K562 (cell line): ENCODE data around the gene PRKAR2B. TPM values are rescaled to one million over a fixed set of nuclear protein-coding genes. Genes with fewer than 3 reads are reported as not detected.

Source experiments
- CEBPG ChIP-seq, 3 experiments: fragments of 200-800 bp in 1 of 3; sonication (Bioruptor generic) in 1 of 3; sonication (generic) in 1 of 3; formaldehyde crosslinking in 1 of 3; IDR thresholded peaks in 2 of 3; conservative IDR thresholded peaks in 1 of 3; 2 replicates each; pipeline versions ENCODE4 v1.6.1 to v1.8.0; 2016 to 2022; ENCODE audit warnings: missing compliant biosample characterization in 2 of 3, missing genetic modification characterization in 2 of 3, mild to moderate bottlenecking in 1 of 3, missing genetic modification reagents in 1 of 3
- KDM5B ChIP-seq: fragments of 200-600 bp; sonication (generic); IDR thresholded peaks from 2 replicates; pipeline ENCODE4 v1.6.1; 2012; ENCODE audit warnings: low read depth, mild to moderate bottlenecking, moderate library complexity, low read length, control low read depth, inconsistent platforms; ENCODE audit not compliant: insufficient replicate concordance
- MECOM ChIP-seq: fragments of 250-450 bp; sonication (Bioruptor Pico); IDR thresholded peaks from 2 replicates; pipeline ENCODE4 v1.8.0; 2022; ENCODE audit warnings: inconsistent platforms
- PHTF2 ChIP-seq: fragments of 250-450 bp; sonication (Bioruptor Pico); IDR thresholded peaks from 2 replicates; pipeline ENCODE4 v1.5.0; 2021; ENCODE audit warnings: mild to moderate bottlenecking
- SNIP1 ChIP-seq: fragments of 450-650 bp; IDR thresholded peaks from 2 replicates; pipeline ENCODE4 v1.7.1; 2017; ENCODE audit warnings: low read depth, mild to moderate bottlenecking
- ZBTB8A ChIP-seq: fragments of 450-650 bp; IDR thresholded peaks from 2 replicates; pipeline ENCODE4 v1.6.1; 2018; ENCODE audit warnings: mild to moderate bottlenecking, moderate library complexity; ENCODE audit not compliant: partially characterized antibody
- ZFPM2 ChIP-seq: fragments of 250-450 bp; sonication (Bioruptor Pico); IDR thresholded peaks from 2 replicates; pipeline ENCODE4 v1.5.1; 2022; ENCODE audit warnings: mild to moderate bottlenecking
- polyA plus RNA-seq, 8 experiments: library from polyadenylated mRNA; depleted of rRNA in 4 of 8; stranded (reverse) in 5 of 8; unstranded in 3 of 8; fragments of >200 nt; fragmentation: Nextera tagmentation in 2 of 8; fragmentation: Illumina TruSeq in 1 of 8; extraction: Ambion mirVana in 2 of 8; extraction: Trizol in 1 of 8; gene quantifications; 2 replicates each; pipeline versions ENCODE4 v1.2.1 to v1.2.3, GENCODE V29; 2011 to 2014; ENCODE audit warnings: inconsistent platforms in 1 of 8, missing spikeins in 1 of 8
- total RNA-seq, 7 experiments: library from RNA; depleted of rRNA in 6 of 7; stranded (reverse); fragments of >200 nt in 6 of 7; fragmentation: Illumina TruSeq in 2 of 7; extraction: Trizol in 2 of 7; gene quantifications; 2 replicates each; pipeline versions ENCODE4 v1.2.1 to v1.2.3, GENCODE V29; 2011 to 2021; ENCODE audit warnings: low replicate concordance in 1 of 7
- TF ChIP-seq, protein P1 (sequence below): fragments of 450-650 bp; formaldehyde crosslinking; IDR thresholded peaks from 2 replicates; pipeline ENCODE4 v1.4.0; 2020; ENCODE audit warnings: mild to moderate bottlenecking, moderate library complexity
- TF ChIP-seq, protein P2 (sequence below): fragments of 250-450 bp; sonication (Bioruptor Pico); IDR thresholded peaks from 2 replicates; pipeline ENCODE4 v1.5.0; 2021
- TF ChIP-seq, protein P3 (sequence below): IDR thresholded peaks from 2 replicates; pipeline ENCODE4 v1.6.1; 2011; ENCODE audit warnings: borderline replicate concordance, low read depth, mild to moderate bottlenecking, moderate library complexity, low read length; ENCODE audit not compliant: insufficient read depth, poor library complexity, severe bottlenecking
- TF ChIP-seq, protein P4 (sequence below), 3 experiments: fragments of 200-800 bp in 1 of 3; sonication (Bioruptor generic) in 1 of 3; sonication (generic) in 1 of 3; formaldehyde crosslinking in 1 of 3; IDR thresholded peaks; 2 replicates each; pipeline versions ENCODE4 v1.6.1 to v1.8.0; 2016 to 2022; ENCODE audit warnings: mild to moderate bottlenecking in 2 of 3, missing compliant biosample characterization in 2 of 3, missing genetic modification characterization in 2 of 3, missing genetic modification reagents in 1 of 3
- TF ChIP-seq, protein P5 (sequence below), 2 experiments: fragments of 200-800 bp in 1 of 2; sonication (Bioruptor generic) in 1 of 2; sonication (generic) in 1 of 2; formaldehyde crosslinking in 1 of 2; IDR thresholded peaks in 1 of 2; conservative IDR thresholded peaks in 1 of 2; 2 replicates each; pipeline versions ENCODE4 v1.5.0 to v1.6.1; 2016 to 2020; ENCODE audit warnings: missing compliant biosample characterization in 1 of 2, missing genetic modification characterization in 1 of 2, missing genetic modification reagents in 1 of 2

Gene PRKAR2B
- total and polyA plus RNA-seq, 9 of the 15 experiments (the other 6 are each of a cell fraction or from before 2014, with no cell fraction given): 59.0 to 173 (median 129) TPM

DNA sequence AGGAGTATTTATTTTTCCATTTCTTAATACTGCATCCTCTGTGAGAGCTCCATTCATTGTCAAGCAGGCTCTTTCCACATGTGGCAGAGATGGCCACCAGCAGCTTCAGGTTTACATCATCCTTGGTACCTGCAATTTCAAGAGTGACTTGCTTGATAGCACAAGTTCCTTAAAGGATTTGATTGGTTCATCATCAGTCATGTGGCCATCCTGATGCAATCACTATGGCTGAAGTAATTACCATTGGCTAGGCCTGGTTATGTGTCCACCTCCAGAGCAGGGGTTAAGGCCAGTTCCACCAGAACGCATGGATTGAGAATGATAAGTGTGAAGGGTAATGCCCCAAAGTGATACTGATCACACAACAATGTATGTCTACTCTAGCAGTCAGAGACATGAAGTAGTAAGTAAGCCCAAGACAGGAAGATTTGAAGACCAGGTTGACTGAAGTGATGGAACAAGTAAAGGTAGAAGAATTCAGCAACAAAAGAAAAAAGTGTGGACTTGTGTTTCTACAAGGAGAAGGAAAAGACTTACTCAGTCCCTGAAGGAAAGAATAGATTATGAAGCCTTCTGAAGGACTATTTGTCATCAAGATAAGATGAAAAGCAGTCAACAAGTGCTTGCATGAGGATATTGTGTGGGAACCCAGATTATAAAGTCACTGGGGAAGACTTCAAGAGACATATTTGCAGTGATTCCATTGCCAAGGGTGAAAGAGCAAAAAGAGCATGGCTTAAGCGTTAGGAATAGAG is 26.4 kb upstream of the PRKAR2B start (continued):
- TF ChIP-seq, protein P1, sequence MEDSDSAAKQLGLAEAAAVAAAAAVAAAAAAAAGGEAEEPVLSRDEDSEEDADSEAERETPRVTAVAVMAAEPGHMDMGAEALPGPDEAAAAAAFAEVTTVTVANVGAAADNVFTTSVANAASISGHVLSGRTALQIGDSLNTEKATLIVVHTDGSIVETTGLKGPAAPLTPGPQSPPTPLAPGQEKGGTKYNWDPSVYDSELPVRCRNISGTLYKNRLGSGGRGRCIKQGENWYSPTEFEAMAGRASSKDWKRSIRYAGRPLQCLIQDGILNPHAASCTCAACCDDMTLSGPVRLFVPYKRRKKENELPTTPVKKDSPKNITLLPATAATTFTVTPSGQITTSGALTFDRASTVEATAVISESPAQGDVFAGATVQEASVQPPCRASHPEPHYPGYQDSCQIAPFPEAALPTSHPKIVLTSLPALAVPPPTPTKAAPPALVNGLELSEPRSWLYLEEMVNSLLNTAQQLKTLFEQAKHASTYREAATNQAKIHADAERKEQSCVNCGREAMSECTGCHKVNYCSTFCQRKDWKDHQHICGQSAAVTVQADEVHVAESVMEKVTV: peak; percentile 38; the same call in 1 of the 2 replicates
- TF ChIP-seq, protein P2, sequence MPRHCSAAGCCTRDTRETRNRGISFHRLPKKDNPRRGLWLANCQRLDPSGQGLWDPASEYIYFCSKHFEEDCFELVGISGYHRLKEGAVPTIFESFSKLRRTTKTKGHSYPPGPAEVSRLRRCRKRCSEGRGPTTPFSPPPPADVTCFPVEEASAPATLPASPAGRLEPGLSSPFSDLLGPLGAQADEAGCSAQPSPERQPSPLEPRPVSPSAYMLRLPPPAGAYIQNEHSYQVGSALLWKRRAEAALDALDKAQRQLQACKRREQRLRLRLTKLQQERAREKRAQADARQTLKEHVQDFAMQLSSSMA (CRISPR knock-in tag): 0 out of 2 replicates have a peak, but pooled peaks have one; percentile 36
- TF ChIP-seq PHTF2 (no peak), ZFPM2 (peak; percentile 20; the same call in 1 of the 2 replicates), ZBTB8A (no peak), MECOM (CRISPR knock-in tag) (peak; percentile 43; the same call in 1 of the 2 replicates), KDM5B (no peak), SNIP1 (no peak), CEBPG (CRISPR knock-in tag; IDR thresholded peaks at IDR 0.05) (peak; percentile 98), CEBPG (tag; conservative IDR thresholded peaks at IDR 0.05 in 1 of 2, IDR thresholded peaks at IDR 0.05 in 1 of 2) (peak; percentile 98 to 99)
- TF ChIP-seq, protein P3, sequence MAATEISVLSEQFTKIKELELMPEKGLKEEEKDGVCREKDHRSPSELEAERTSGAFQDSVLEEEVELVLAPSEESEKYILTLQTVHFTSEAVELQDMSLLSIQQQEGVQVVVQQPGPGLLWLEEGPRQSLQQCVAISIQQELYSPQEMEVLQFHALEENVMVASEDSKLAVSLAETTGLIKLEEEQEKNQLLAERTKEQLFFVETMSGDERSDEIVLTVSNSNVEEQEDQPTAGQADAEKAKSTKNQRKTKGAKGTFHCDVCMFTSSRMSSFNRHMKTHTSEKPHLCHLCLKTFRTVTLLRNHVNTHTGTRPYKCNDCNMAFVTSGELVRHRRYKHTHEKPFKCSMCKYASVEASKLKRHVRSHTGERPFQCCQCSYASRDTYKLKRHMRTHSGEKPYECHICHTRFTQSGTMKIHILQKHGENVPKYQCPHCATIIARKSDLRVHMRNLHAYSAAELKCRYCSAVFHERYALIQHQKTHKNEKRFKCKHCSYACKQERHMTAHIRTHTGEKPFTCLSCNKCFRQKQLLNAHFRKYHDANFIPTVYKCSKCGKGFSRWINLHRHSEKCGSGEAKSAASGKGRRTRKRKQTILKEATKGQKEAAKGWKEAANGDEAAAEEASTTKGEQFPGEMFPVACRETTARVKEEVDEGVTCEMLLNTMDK: no peak
- TF ChIP-seq, protein P4, sequence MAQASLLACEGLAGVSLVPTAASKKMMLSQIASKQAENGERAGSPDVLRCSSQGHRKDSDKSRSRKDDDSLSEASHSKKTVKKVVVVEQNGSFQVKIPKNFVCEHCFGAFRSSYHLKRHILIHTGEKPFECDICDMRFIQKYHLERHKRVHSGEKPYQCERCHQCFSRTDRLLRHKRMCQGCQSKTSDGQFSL (CRISPR knock-in tag; IDR thresholded peaks at IDR 0.05): no peak
- TF ChIP-seq, protein P4 (tag; IDR thresholded peaks at IDR 0.05): 0 out of 4 replicates have a peak, but pooled peaks of 1 of the 2 experiments have one; percentile 27
- TF ChIP-seq, protein P5, sequence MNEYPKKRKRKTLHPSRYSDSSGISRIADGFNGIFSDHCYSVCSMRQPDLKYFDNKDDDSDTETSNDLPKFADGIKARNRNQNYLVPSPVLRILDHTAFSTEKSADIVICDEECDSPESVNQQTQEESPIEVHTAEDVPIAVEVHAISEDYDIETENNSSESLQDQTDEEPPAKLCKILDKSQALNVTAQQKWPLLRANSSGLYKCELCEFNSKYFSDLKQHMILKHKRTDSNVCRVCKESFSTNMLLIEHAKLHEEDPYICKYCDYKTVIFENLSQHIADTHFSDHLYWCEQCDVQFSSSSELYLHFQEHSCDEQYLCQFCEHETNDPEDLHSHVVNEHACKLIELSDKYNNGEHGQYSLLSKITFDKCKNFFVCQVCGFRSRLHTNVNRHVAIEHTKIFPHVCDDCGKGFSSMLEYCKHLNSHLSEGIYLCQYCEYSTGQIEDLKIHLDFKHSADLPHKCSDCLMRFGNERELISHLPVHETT (CRISPR knock-in tag; conservative IDR thresholded peaks at IDR 0.05 in 1 of 2, IDR thresholded peaks at IDR 0.05 in 1 of 2): no peak
